PC-9 (cell line): ENCODE measurements around the gene IFNAR1. TPM values are rescaled to one million over a fixed set of nuclear protein-coding genes. Genes with fewer than 3 reads are reported as not detected.

ENCODE experiments used
- BruUV-seq: library from RNA; stranded (reverse); fragments of 400-500 nt; replicated peaks from 2 replicates; lab custom pipeline; 2021; lab: Mats Ljungman, UMichigan
- CTCF ChIA-PET: fragments of 300-600 bp; sonication (Branson Sonifier 250); formaldehyde crosslinking; loops from one replicate; lab custom pipeline; 2022; ENCODE audit warnings: antibody characterized with exemption; lab: Charles Lee
- POLR2A ChIA-PET: fragments of 300-600 bp; sonication (Branson Sonifier 250); formaldehyde crosslinking; loops from one replicate; lab custom pipeline; 2022; ENCODE audit warnings: antibody characterized with exemption; ENCODE audit not compliant: unreplicated experiment; lab: Charles Lee
- DNase-seq, 2 experiments: peaks; one replicate each; pipeline versions ENCODE4 v3.0.0 to v3.0.0-alpha.2; 2015 to 2022; ENCODE audit warnings: mixed read lengths in 1 of 2
- H2AFZ ChIP-seq: fragments of 200-600 bp; sonication (generic); 2 replicates; pipeline ENCODE4 v1.8.1; 2017; ENCODE audit warnings: antibody characterized with exemption
- H3F3A ChIP-seq: fragments of 200-600 bp; sonication (generic); 2 replicates; pipeline ENCODE4 v1.8.1; 2017; ENCODE audit warnings: antibody characterized with exemption, mild to moderate bottlenecking, low read depth; ENCODE audit not compliant: insufficient read depth
- H3K27ac ChIP-seq: fragments of 200-600 bp; sonication (generic); 2 replicates; pipeline ENCODE4 v1.6.1; 2016; ENCODE audit warnings: mixed run types
- H3K27me3 ChIP-seq: fragments of 200-600 bp; sonication (generic); 2 replicates; pipeline ENCODE4 v1.6.1; 2016; ENCODE audit warnings: low read depth, mixed run types; ENCODE audit not compliant: insufficient read depth
- H3K36me3 ChIP-seq: fragments of 200-600 bp; sonication (generic); 2 replicates; pipeline ENCODE4 v1.6.1; 2016; ENCODE audit warnings: low read depth, mixed run types
- H3K4me1 ChIP-seq: fragments of 200-600 bp; sonication (generic); replicated peaks from 2 replicates; pipeline ENCODE4 v1.6.1; 2016; ENCODE audit warnings: mixed run types; ENCODE audit not compliant: insufficient read depth
- H3K4me2 ChIP-seq: fragments of 200-600 bp; sonication (generic); 2 replicates; pipeline ENCODE4 v1.6.1; 2017; ENCODE audit warnings: mixed run types
- H3K4me3 ChIP-seq: fragments of 200-600 bp; sonication (generic); 2 replicates; pipeline ENCODE4 v1.6.1; 2016; ENCODE audit warnings: mixed run types
- H3K79me2 ChIP-seq: fragments of 200-600 bp; sonication (generic); 2 replicates; pipeline ENCODE4 v1.6.1; 2017; ENCODE audit warnings: low read depth, mixed run types
- H3K9me2 ChIP-seq: fragments of 200-600 bp; sonication (generic); 2 replicates; pipeline ENCODE4 v1.8.1; 2017; ENCODE audit warnings: mild to moderate bottlenecking; ENCODE audit not compliant: insufficient read depth
- H3K9me3 ChIP-seq: fragments of 200-600 bp; sonication (generic); 2 replicates; pipeline ENCODE4 v1.8.1; 2016; ENCODE audit warnings: low read depth; ENCODE audit not compliant: insufficient read depth
- H4K20me1 ChIP-seq: fragments of 200-600 bp; sonication (generic); 2 replicates; pipeline ENCODE4 v1.8.1; 2017; ENCODE audit not compliant: insufficient read depth
- CTCF ChIP-seq: fragments of 200-600 bp; sonication (generic); conservative IDR thresholded peaks from 2 replicates; pipeline ENCODE4 v1.6.1; 2017; ENCODE audit warnings: mixed run types, antibody characterized with exemption, mild to moderate bottlenecking, moderate library complexity
- EZH2 ChIP-seq: fragments of 200-600 bp; sonication (generic); IDR thresholded peaks from 2 replicates; pipeline ENCODE4 v1.8.0; 2017; ENCODE audit warnings: antibody characterized with exemption, low read depth
- intact Hi-C: fragments of 100-400 bp; cut with micrococcal nuclease; formaldehyde crosslinking; loops from one replicate; pipeline ENCODE4 v1.10.0; 2022; ENCODE audit not compliant: unreplicated experiment
- total RNA-seq: library from RNA; stranded (reverse); gene quantifications from 2 replicates; pipeline ENCODE4 v1.2.3, GENCODE V29; 2021

IFNAR1 gene
- total RNA-seq, 1 experiment from 2014 or later, result 25.5 TPM

- no peaks in the 10 kb centered on the region for H3K36me3 ChIP-seq
- no peaks in the 10 kb centered on the region for H3K9me2 ChIP-seq
- TF ChIP-seq CTCF (no peak), EZH2 (no peak)
- no peaks in the 10 kb centered on the region for H3F3A ChIP-seq
- ChIA-PET CTCF (no interaction called here), POLR2A (no interaction called here)
- H3K79me2 ChIP-seq, result no peaks in the 10 kb centered on the region
- no peaks in the 10 kb centered on the region for H3K4me1 ChIP-seq
- no TSS peak for BruUV-seq
- no peak overlapping the region for H3K4me2 ChIP-seq
- H3K27ac ChIP-seq, result no peak overlapping the region
- no peak for DNase-seq
- H3K27me3 ChIP-seq, result no peaks in the 10 kb centered on the region
- H3K9me3 ChIP-seq, result no peaks in the 10 kb centered on the region
- H4K20me1 ChIP-seq, result no peaks in the 10 kb centered on the region
- H2AFZ ChIP-seq, result no peak overlapping the region
- intact Hi-C loops, result no loop called here
- H3K4me3 ChIP-seq, result no peak overlapping the region
Observed at GRCh38 chr21:33392284-33392985, 67.7 kb downstream of the IFNAR1 start.

- H4K20me1 ChIP-seq, result no peaks in the 10 kb centered on the region
- intact Hi-C loops, result no loop called here
- H3K27me3 ChIP-seq, result no peaks in the 10 kb centered on the region
- BruUV-seq, result no TSS peak
- no peaks in the 10 kb centered on the region for H3K9me3 ChIP-seq
- ChIA-PET CTCF (no interaction called here), POLR2A (no interaction called here)
- H3K36me3 ChIP-seq, result no peaks in the 10 kb centered on the region
- no peaks in the 10 kb centered on the region for H3K9me2 ChIP-seq
- H2AFZ ChIP-seq, result no peak overlapping the region
- no peaks in the 10 kb centered on the region for H3K79me2 ChIP-seq
- no peak for TF ChIP-seq EZH2
- no peak for TF ChIP-seq CTCF
- H3K4me1 ChIP-seq, result no peaks in the 10 kb centered on the region
- H3K4me3 ChIP-seq, result no peak overlapping the region
- no peak overlapping the region for H3K27ac ChIP-seq
- DNase-seq, result no peak
- H3F3A ChIP-seq, result no peaks in the 10 kb centered on the region
- H3K4me2 ChIP-seq, result no peak overlapping the region
Observed at GRCh38 chr21:33393348-33393747, 68.6 kb downstream of the IFNAR1 start.

- no peaks in the 10 kb centered on the region for H3K27me3 ChIP-seq
- TF ChIP-seq CTCF, result no peak
- TF ChIP-seq EZH2, result no peak
- H4K20me1 ChIP-seq, result no peaks in the 10 kb centered on the region
- H3K36me3 ChIP-seq, result no peaks in the 10 kb centered on the region
- no peaks in the 10 kb centered on the region for H3F3A ChIP-seq
- POLR2A ChIA-PET, result no interaction called here
- no peak overlapping the region for H3K4me2 ChIP-seq
- CTCF ChIA-PET, result no interaction called here
- H3K4me3 ChIP-seq, result no peak overlapping the region
- no peaks in the 10 kb centered on the region for H3K9me2 ChIP-seq
- intact Hi-C loops, result no loop called here
- H3K79me2 ChIP-seq, result no peaks in the 10 kb centered on the region
- no TSS peak for BruUV-seq
- H3K27ac ChIP-seq, result no peak overlapping the region
- H2AFZ ChIP-seq, result no peak overlapping the region
- no peaks in the 10 kb centered on the region for H3K9me3 ChIP-seq
- DNase-seq, result no peak
- H3K4me1 ChIP-seq, result no peaks in the 10 kb centered on the region
Observed at GRCh38 chr21:33394260-33394659, 69.5 kb downstream of the IFNAR1 start.
